GM23248 (cell line): ENCODE results near the gene CLEC16A. TPM values are rescaled to one million over a fixed set of nuclear protein-coding genes. Genes with fewer than 3 reads are reported as not detected.

ENCODE experiments used
- DNase-seq: peaks from one replicate; pipeline ENCODE4 v3.0.0-alpha.2; 2015
- H2AFZ ChIP-seq: fragments of 200-600 bp; sonication (generic); 2 replicates; pipeline ENCODE4 v1.6.1; 2016; ENCODE audit warnings: antibody characterized with exemption
- H3F3A ChIP-seq: fragments of 200-600 bp; sonication (generic); 2 replicates; pipeline ENCODE4 v1.6.1; 2016; ENCODE audit warnings: mild to moderate bottlenecking, antibody characterized with exemption, mixed run types; ENCODE audit not compliant: insufficient read depth
- H3K27ac ChIP-seq: fragments of 200-600 bp; sonication (generic); 2 replicates; pipeline ENCODE4 v1.5.1; 2016; ENCODE audit warnings: mild to moderate bottlenecking
- H3K27me3 ChIP-seq: fragments of 200-600 bp; sonication (generic); replicated peaks from 2 replicates; pipeline ENCODE4 v1.6.1; 2016; ENCODE audit warnings: mild to moderate bottlenecking; ENCODE audit not compliant: insufficient read depth
- H3K36me3 ChIP-seq: fragments of 200-600 bp; sonication (generic); 2 replicates; pipeline ENCODE4 v1.6.1; 2016; ENCODE audit warnings: low read depth, mild to moderate bottlenecking
- H3K4me1 ChIP-seq: fragments of 200-600 bp; sonication (generic); 2 replicates; pipeline ENCODE4 v1.6.1; 2016; ENCODE audit warnings: mild to moderate bottlenecking; ENCODE audit not compliant: insufficient read depth
- H3K4me2 ChIP-seq: fragments of 200-600 bp; sonication (generic); one replicate; pipeline ENCODE4 v1.6.1; 2016; ENCODE audit warnings: mild to moderate bottlenecking; ENCODE audit not compliant: unreplicated experiment
- H3K4me3 ChIP-seq: fragments of 200-600 bp; sonication (generic); 2 replicates; pipeline ENCODE4 v1.5.1; 2016; ENCODE audit warnings: mild to moderate bottlenecking
- H3K79me2 ChIP-seq: fragments of 200-600 bp; sonication (generic); 2 replicates; pipeline ENCODE4 v1.6.1; 2016; ENCODE audit warnings: mild to moderate bottlenecking; ENCODE audit not compliant: insufficient read depth
- H3K9ac ChIP-seq: fragments of 200-600 bp; sonication (generic); 2 replicates; pipeline ENCODE4 v1.6.1; 2016; ENCODE audit warnings: mild to moderate bottlenecking
- H3K9me2 ChIP-seq: fragments of 200-600 bp; sonication (generic); 2 replicates; pipeline ENCODE4 v1.6.1; 2016; ENCODE audit warnings: mixed run types, mild to moderate bottlenecking, moderate library complexity; ENCODE audit not compliant: insufficient read depth
- H3K9me3 ChIP-seq: fragments of 200-600 bp; sonication (generic); one replicate; pipeline ENCODE4 v1.6.1; 2017; ENCODE audit warnings: low read depth
- H4K20me1 ChIP-seq: fragments of 200-600 bp; sonication (generic); 2 replicates; pipeline ENCODE4 v1.6.0; 2016; ENCODE audit not compliant: insufficient read depth
- EZH2 ChIP-seq: fragments of 200-600 bp; sonication (generic); IDR thresholded peaks from 2 replicates; pipeline ENCODE4 v1.6.1; 2018; ENCODE audit warnings: antibody characterized with exemption, mild to moderate bottlenecking; ENCODE audit not compliant: insufficient read depth, poor library complexity, severe bottlenecking
- EZH2phosphoT487 ChIP-seq: fragments of 200-600 bp; sonication (generic); IDR thresholded peaks from 2 replicates; pipeline ENCODE4 v1.6.1; 2018; ENCODE audit warnings: antibody characterized with exemption, moderate library complexity, mild to moderate bottlenecking, low read depth; ENCODE audit not compliant: insufficient read depth
- WGBS, 2 experiments: methylation state at CpG; one replicate each; pipeline ENCODE4 v1.1.6; 2015 to 2017; ENCODE audit warnings: low lambda C conversion rate in 2 of 2, low coverage in 1 of 2; ENCODE audit errors: missing lambda C conversion rate in 2 of 2; 5-methylcytosine and 5-hydroxymethylcytosine counted together
- in situ Hi-C: fragments of 300-500 bp; cut with MboI; formaldehyde crosslinking; loops from 2 replicates; pipeline ENCODE4 v1.15.0; 2020
- polyA plus RNA-seq: library from polyadenylated mRNA; unstranded; fragments of >200 nt; fragmentation: Nextera tagmentation; extraction: Ambion mirVana; gene quantifications from 2 replicates; pipeline ENCODE4 v1.2.1, GENCODE V29; 2016
- total RNA-seq: library from RNA; depleted of rRNA; stranded (reverse); fragments of >200 nt; shearing (Covaris generic); gene quantifications from 2 replicates; pipeline ENCODE4 v1.2.3, GENCODE V29; 2014

Gene CLEC16A
- total and polyA plus RNA-seq, 2 experiments from 2014 or later, result 13.2 to 21.4 TPM

- Histone ChIP-seq H3K4me3 (no peak overlapping the region), H3K4me2 (no peak overlapping the region), H3K9ac (no peak overlapping the region), H3K27me3 (no peaks in the 10 kb centered on the region), H3K4me1 (peaks cover 23% of the 10 kb centered on the region), H3F3A (no peaks in the 10 kb centered on the region), H3K9me3 (no peaks in the 10 kb centered on the region), H3K9me2 (no peaks in the 10 kb centered on the region), H3K27ac (no peak overlapping the region), H3K79me2 (no peaks in the 10 kb centered on the region), H3K36me3 (no peaks in the 10 kb centered on the region), H2AFZ (no peak overlapping the region), H4K20me1 (no peaks in the 10 kb centered on the region)
- 99% methylated on average over 7 of the region's 7 CpGs for WGBS, 2 experiments
- no peak for DNase-seq
- in situ Hi-C loops, result no loop called here
- TF ChIP-seq EZH2, result no peak
- TF ChIP-seq EZH2phosphoT487, result no peak
Measured at GRCh38 chr16:11157143-11157542, 212.8 kb downstream of the CLEC16A start.

- H3K9ac ChIP-seq, result no peak overlapping the region
- H2AFZ ChIP-seq, result no peak overlapping the region
- no peaks in the 10 kb centered on the region for H3F3A ChIP-seq
- H3K36me3 ChIP-seq, result no peaks in the 10 kb centered on the region
- no peak for DNase-seq
- H3K27me3 ChIP-seq, result no peaks in the 10 kb centered on the region
- no peaks in the 10 kb centered on the region for H3K9me3 ChIP-seq
- no peaks in the 10 kb centered on the region for H3K9me2 ChIP-seq
- peaks cover 26% of the 10 kb centered on the region for H3K4me1 ChIP-seq
- H3K4me3 ChIP-seq, result no peak overlapping the region
- H3K4me2 ChIP-seq, result no peak overlapping the region
- TF ChIP-seq EZH2 (no peak), EZH2phosphoT487 (no peak)
- H3K79me2 ChIP-seq, result no peaks in the 10 kb centered on the region
- 89 to 91% methylated on average over 12 of the region's 12 CpGs for WGBS, 2 experiments
- no peaks in the 10 kb centered on the region for H4K20me1 ChIP-seq
- no peak overlapping the region for H3K27ac ChIP-seq
- in situ Hi-C loops, result no loop called here
Measured at GRCh38 chr16:11158018-11158417, 213.7 kb downstream of the CLEC16A start.

- 94 to 98% methylated on average over 4 of the region's 4 CpGs for WGBS, 2 experiments
- H3F3A ChIP-seq, result no peaks in the 10 kb centered on the region
- no peak overlapping the region for H3K9ac ChIP-seq
- no peaks in the 10 kb centered on the region for H3K9me2 ChIP-seq
- no peak overlapping the region for H3K4me2 ChIP-seq
- no peak overlapping the region for H3K4me3 ChIP-seq
- no peak overlapping the region for H2AFZ ChIP-seq
- no peaks in the 10 kb centered on the region for H4K20me1 ChIP-seq
- H3K36me3 ChIP-seq, result no peaks in the 10 kb centered on the region
- no peaks in the 10 kb centered on the region for H3K9me3 ChIP-seq
- in situ Hi-C loops, result no loop called here
- TF ChIP-seq EZH2, result no peak
- no peak for TF ChIP-seq EZH2phosphoT487
- H3K79me2 ChIP-seq, result no peaks in the 10 kb centered on the region
- no peak overlapping the region for H3K27ac ChIP-seq
- peaks cover 26% of the 10 kb centered on the region for H3K4me1 ChIP-seq
- H3K27me3 ChIP-seq, result no peaks in the 10 kb centered on the region
- DNase-seq, result no peak
Measured at GRCh38 chr16:11159282-11159681, 214.9 kb downstream of the CLEC16A start.

GRCh38 chr16:11160676-11161115, 216.3 kb downstream of the CLEC16A start:
- TF ChIP-seq EZH2phosphoT487, result no peak
- TF ChIP-seq EZH2, result no peak
- Histone ChIP-seq H3K4me2 (no peak overlapping the region), H2AFZ (no peak overlapping the region), H4K20me1 (no peaks in the 10 kb centered on the region), H3F3A (no peaks in the 10 kb centered on the region), H3K9me3 (no peaks in the 10 kb centered on the region), H3K27ac (no peak overlapping the region), H3K4me3 (no peak overlapping the region), H3K9me2 (no peaks in the 10 kb centered on the region), H3K9ac (no peak overlapping the region), H3K4me1 (peaks cover 19% of the 10 kb centered on the region), H3K36me3 (no peaks in the 10 kb centered on the region), H3K79me2 (no peaks in the 10 kb centered on the region), H3K27me3 (no peaks in the 10 kb centered on the region)
- WGBS, 2 experiments, result 75 to 79% methylated on average over 4 of the region's 4 CpGs
- in situ Hi-C loops, result no loop called here
- peak; percentile 24 for DNase-seq

DNA sequence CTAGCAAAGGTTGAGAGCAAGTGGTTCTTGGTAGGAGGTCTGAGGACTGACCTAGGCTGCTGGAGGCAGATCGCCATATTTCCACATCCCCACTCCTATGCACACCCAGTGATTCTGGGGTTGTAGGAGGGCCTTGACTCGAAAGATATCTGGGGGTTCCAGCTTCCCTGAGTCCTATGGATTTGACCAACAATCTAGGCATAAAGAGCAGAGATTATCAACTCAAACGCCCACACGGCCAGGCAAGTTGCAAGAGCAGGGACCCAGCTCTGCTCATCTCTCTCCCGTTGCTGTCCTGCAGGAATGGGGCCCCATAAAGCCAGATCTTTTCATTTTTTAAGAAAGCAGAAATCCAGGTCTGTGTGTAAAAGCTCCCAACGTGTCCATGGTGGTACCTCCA, 217.1 kb downstream of the CLEC16A start:
- Histone ChIP-seq H3F3A (no peaks in the 10 kb centered on the region), H3K9ac (no peak overlapping the region), H3K9me3 (no peaks in the 10 kb centered on the region), H2AFZ (no peak overlapping the region), H3K36me3 (no peaks in the 10 kb centered on the region), H3K4me1 (peaks cover 17% of the 10 kb centered on the region), H3K27me3 (no peaks in the 10 kb centered on the region), H3K4me2 (no peak overlapping the region), H3K9me2 (no peaks in the 10 kb centered on the region), H3K4me3 (no peak overlapping the region), H4K20me1 (no peaks in the 10 kb centered on the region), H3K27ac (no peak overlapping the region), H3K79me2 (no peaks in the 10 kb centered on the region)
- WGBS, 2 experiments, result 69 to 75% methylated on average over 6 of the region's 6 CpGs
- TF ChIP-seq EZH2phosphoT487 (no peak), EZH2 (no peak)
- no peak for DNase-seq
- in situ Hi-C loops, result no loop called here
